ENCODE data around the gene KLF16.

The KLF16 gene

DNA sequence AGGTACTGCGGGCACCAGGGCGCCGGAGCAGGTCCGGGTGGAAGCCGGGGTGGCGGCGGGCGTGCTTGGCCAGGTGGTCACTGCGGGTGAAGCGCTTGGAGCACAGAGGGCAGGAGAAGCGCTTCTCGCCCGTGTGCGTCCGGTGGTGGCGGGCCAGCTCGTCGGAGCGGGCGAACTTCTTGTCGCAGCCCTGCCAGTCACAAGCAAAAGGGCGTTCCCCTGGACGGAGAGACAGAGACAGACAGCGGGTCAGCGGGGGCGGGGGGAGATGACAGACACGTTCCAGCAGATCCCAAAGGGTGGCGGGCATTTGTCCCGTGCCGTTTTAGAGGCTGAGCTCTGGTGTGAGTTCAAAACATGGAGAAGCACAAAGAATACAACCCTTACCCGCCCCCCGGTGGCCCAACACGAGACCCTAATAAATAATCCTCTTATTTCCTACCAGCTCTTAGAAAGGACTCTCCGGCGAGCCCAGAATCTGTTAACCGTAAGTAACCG, 8.8 kb downstream of the KLF16 start:
- Mint-ChIP-seq H3K27me3 (ENCODE audit: low read depth, poor library complexity) (peaks cover 16% of the 10 kb centered on the region), H3K9me3 (no peaks in the 10 kb centered on the region), H3K36me3 (ENCODE audit: low read depth) (no peaks in the 10 kb centered on the region), H3K4me1 (peaks cover 48% of the 10 kb centered on the region), H3K27ac (no peak overlapping the region), H3K4me3 (peak overlapping the region; percentile 34)
- DNase-seq: peak; percentile 39
- no peak for TF ChIP-seq CTCF (IDR thresholded peaks at IDR 0.05)

GRCh38 chr19:1854039-1854541, 9.3 kb downstream of the KLF16 start:
- H3K27me3 Mint-ChIP-seq (ENCODE audit: low read depth, poor library complexity): peaks cover 11% of the 10 kb centered on the region
- no peaks in the 10 kb centered on the region for H3K9me3 Mint-ChIP-seq
- H3K4me3 Mint-ChIP-seq: no peak overlapping the region
- H3K36me3 Mint-ChIP-seq (ENCODE audit: low read depth): no peaks in the 10 kb centered on the region
- DNase-seq: no peak
- TF ChIP-seq CTCF (IDR thresholded peaks at IDR 0.05): no peak
- H3K27ac Mint-ChIP-seq: no peak overlapping the region
- peaks cover 43% of the 10 kb centered on the region for H3K4me1 Mint-ChIP-seq

- no peaks in the 10 kb centered on the region for H3K9me3 Mint-ChIP-seq
These were observed 9.9 kb downstream of the KLF16 start for GRCh38 chr19:1853295-1854038.

GRCh38 chr19:1852581-1853128, 10.7 kb downstream of the KLF16 start:
- H3K4me3 Mint-ChIP-seq: no peak overlapping the region
- H3K27ac Mint-ChIP-seq: no peak overlapping the region
- no peaks in the 10 kb centered on the region for H3K36me3 Mint-ChIP-seq (ENCODE audit: low read depth)
- peaks cover 42% of the 10 kb centered on the region for H3K4me1 Mint-ChIP-seq
- H3K27me3 Mint-ChIP-seq (ENCODE audit: low read depth, poor library complexity): peaks cover 3% of the 10 kb centered on the region
- no peak for TF ChIP-seq CTCF (IDR thresholded peaks at IDR 0.05)
- H3K9me3 Mint-ChIP-seq: no peaks in the 10 kb centered on the region
- no peak for DNase-seq

More at GRCh38 chr19:1853295-1854038, 9.9 kb downstream of the KLF16 start:
- TF ChIP-seq CTCF (IDR thresholded peaks at IDR 0.05): peak; percentile 86
- peak overlapping the region; percentile 34 for H3K4me3 Mint-ChIP-seq
- H3K4me1 Mint-ChIP-seq: peaks cover 41% of the 10 kb centered on the region
- H3K36me3 Mint-ChIP-seq (ENCODE audit: low read depth): no peaks in the 10 kb centered on the region
- H3K27me3 Mint-ChIP-seq (ENCODE audit: low read depth, poor library complexity): peaks cover 4% of the 10 kb centered on the region
- no peak overlapping the region for H3K27ac Mint-ChIP-seq
- peak; percentile 79 for DNase-seq

- Mint-ChIP-seq H3K36me3 (ENCODE audit: low read depth) (no peaks in the 10 kb centered on the region), H3K27ac (no peak overlapping the region), H3K9me3 (no peaks in the 10 kb centered on the region), H3K27me3 (ENCODE audit: low read depth, poor library complexity) (peaks cover 3% of the 10 kb centered on the region), H3K4me1 (peaks cover 49% of the 10 kb centered on the region), H3K4me3 (no peak overlapping the region)
- no peak for TF ChIP-seq CTCF (IDR thresholded peaks at IDR 0.05)
- DNase-seq: peak; percentile 43
These were observed 11.5 kb downstream of the KLF16 start for GRCh38 chr19:1851654-1852580.

Measured in nephron progenitor cell (in vitro differentiated cells).